ENCODE measurements around the gene ANKS3.

ANKS3 gene

DNA sequence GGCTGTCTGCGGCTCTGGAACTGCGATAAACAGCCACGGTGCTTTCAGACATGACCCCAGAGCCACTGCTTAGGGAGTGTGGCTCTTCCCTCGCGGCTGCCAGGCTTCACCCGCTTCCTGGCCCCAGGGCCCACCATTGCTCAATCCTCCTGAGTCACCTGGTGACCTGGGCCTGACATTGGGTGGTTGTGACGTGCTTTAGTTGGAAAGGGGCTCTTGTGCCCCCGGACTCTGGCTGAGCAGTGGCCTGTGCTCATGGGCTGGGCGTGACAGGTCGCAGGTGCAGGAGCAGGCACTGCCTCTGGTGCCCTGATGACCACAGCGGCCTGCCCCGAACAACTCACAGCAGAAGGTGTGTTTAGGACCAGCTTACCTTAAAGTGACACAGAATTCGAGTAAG is 49.3 kb downstream of the ANKS3 start:
- no peak for DNase-seq (ENCODE audit: low read depth in 2 of 2)

DNA sequence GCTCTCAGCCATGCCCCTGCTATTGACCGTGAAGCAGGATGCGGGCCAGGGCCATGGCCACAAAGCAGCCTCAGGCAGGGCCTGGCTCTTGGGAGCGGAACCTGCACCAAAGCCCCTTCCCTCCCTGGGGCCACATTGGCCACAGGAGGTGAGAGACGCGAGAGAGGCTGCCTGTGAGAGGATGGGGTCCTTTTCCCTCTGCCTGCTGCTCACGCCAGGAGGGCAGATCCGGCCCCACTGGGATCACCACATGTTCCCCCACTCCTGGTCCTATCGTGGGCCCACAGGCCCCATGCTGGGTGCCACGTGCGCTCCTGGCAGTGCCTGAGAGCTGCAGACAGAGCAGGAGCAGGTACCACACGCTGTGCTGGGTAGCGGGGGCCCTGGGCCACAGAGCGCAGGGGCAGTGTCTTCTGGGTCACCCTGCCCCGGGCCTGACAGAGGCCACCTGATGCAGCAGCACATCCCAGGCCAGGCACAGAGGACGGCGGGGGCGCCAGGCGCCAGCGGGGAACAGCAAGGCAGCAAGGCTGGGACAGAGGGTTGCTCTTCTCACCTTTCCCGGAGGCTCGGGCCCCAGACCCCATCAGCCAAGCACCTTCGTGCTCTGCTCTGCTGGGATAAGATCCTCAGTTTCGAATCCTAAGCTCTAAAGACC is 49.9 kb downstream of the ANKS3 start:
- no peak for DNase-seq (ENCODE audit: low read depth in 2 of 2)

DNA sequence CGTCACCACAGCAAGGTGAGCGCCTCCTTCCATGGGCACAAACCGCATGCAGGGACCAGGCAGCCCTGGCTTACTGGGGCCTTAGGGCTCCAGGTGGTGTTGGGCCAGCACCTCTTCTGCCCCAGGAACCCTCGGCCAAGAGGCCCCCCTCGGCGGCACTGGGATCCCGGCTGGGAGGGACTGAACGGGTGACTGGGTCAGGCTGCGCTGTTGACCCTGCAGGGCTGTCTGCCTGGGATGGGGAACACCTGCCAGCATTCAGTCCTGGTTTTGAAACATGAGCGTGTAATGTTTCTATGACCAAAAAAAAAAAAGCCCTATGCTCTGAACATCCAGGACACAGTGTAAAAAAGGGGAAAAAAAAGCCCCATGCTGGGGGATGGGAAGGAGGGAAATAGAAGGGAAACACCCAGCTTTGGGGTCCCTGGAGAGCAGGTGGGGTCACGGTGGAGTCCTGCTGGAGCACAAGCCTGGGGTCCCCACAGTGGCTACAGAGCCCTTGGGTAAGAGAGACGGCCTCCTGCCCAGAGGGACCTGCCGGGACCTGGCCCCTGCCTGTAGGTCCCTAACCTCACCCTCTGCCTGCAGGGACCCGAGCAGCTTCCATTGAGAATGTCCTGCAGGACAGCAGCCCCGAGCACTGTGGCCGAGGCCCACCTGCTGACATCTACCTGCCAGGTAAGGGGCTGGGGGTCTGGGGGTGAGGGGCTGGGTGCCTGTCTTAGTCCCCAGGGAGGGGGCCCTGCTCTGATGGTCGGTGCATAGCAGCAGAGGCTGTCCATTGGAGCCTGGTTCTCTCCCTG is 50.6 kb downstream of the ANKS3 start:
- no peak for DNase-seq (ENCODE audit: low read depth in 2 of 2)

DNA sequence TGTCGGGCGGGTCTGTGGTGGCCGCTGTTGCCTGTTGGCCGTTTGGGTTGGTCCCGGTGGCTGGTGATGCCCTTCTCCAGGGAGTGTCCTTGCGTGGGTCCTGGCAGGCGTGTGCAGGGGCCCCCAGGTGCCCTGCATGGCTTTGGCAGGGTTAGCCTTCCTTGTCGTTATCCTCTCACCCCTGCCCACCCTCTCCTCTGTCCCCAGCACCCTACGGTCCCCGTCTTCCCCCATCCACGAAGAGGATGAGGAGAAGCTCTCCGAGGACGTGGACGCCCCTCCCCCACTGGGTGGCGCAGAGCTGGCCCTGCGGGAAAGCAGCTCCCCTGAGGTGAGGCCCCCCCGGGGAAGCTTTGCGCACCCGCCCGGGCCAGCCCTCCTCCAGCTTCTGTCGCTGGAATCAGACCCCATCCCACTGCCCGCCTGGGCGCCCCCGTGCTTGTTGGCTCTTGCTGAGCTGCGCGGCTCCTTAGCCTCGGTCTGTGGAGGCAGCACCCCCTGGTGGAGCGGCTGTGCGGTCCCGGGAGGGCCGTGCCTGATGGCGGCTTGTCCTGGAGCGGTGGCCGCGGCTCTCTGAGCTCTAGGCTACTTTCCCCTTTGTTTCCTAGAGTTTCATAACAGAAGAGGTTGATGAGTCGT is 51.3 kb downstream of the ANKS3 start:
- no peak for DNase-seq (ENCODE audit: low read depth in 2 of 2)

DNA sequence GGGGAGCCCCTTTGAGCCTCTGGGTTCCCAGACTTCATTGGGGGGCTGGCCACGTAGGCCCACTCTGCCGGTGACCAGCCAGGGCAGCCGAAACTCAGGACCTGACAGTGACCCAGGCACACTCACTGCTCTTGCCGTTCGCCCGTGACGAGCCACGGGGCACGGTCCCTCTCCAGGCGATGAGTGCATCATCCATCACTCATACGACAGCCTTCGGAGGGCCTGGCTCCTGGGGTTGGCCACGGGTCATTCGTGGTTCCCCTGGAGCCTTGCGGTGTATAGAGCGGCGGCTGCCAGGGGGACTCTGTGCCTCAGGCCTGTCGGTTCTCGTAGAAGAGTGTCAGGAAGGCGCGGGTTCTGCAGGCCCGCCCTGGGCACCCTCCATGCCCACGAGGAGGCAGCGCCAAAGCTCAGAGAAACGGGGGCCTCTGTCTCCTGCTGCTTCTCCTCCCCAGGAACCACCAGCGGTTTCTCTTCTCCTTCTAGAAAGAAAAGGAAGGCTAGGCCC is 51.9 kb downstream of the ANKS3 start:
- no peak for DNase-seq (ENCODE audit: low read depth in 2 of 2)

DNA sequence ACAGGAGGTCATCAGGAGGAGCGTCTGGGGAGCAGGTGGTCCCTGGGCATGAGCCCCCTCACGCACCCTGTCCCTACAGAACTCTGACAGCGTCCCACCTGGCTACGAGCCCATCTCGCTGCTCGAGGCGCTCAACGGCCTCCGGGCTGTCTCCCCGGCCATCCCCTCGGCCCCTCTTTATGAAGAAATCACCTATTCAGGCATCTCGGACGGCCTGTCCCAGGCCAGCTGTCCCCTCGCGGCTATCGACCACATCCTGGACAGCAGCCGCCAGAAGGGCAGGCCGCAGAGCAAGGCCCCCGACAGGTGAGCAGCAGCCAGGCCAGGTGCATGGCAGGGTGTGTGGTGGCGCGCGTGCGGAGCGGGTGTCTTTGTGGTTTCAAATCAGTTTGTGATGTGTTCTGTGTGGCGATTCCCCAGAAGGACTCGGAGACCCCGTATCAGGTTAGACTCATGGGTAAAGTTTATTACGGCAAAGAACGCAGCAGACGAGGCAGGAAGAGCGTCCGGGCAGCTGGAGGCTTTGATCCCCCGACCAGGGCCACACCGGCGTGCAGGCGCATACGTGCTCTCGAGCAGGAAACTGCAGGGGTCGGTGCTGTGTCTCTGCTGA is 52.5 kb downstream of the ANKS3 start:
- DNase-seq (ENCODE audit: low read depth in 2 of 2): no peak

DNA sequence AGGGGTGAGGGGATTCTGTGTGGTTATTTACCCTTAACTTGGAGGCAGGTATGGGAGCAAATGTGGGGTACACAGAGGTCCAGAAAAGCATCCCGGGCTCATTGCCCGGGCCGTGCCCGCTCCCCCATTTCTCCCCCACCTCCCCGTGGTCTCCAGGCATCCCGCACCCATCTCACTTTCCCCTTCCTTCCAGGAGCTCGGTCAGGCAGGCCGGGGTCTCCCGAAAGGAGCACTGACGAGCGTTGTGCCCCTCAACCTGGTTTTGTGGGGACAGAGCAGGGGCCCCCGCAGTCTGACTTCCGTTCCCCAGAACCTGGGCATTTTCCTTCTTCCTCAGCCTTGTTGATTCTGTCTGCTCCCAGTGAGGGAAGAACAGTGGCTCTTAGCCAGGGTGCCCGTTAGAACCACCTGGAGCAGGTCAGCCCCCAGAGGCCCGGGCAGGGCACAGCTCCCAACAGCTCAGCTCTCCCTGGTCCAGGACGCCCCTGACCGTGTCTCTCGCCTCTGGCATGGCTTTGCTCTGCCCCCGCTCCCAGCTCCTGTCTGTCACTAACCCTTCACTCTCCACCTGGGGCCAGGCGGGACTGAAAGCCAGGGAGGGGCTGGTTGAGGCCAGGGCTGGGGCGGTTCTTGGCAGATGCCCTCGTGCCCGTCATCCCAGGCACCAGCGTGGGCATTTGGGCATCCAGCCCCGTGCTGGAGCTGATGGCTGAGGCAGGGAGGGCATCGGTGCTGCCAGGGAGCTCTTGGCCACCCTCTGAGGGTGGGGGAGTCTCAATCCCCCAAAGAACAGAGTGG is 53.2 kb downstream of the ANKS3 start:
- DNase-seq (ENCODE audit: low read depth in 2 of 2): no peak

DNA sequence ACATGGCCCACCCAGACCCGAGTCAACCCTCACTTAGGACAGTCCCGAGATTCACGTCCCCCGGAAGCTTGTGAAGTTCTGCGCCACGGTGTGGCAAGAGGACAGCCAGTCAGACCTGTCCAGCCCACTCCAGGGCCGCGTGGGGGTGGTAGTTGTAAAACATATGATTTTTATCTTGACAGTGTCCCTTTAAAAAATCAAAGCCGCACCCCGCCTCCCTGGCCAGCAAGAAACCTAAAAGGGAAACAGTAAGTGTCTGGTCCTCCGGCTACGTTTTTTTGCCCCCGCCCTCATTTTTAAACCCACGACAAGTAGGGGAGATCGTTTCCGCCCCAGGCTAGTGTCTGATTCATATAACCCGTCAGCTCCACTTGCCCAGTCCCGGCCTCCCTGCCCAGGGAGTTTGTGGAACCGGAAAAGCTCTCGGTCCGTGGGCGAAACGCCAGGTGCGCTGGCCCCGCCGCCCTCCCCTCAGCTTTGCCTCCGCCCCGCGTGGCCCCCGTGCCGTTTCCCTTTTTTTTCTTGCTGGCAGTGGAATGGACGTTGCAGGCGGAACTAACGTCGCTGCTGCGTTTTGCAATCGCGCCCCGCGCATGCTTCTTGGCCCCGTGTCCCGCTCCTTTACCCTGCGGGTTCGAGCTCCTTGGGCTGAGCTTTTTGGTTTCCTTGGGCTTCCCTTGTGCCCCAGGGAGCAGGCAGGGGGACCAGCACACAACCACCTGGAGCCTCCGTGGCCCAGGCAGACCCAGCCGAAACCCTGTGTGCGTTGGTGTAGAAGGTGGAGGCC is 54.0 kb downstream of the ANKS3 start:
- no peak for DNase-seq (ENCODE audit: low read depth in 2 of 2)

DNA sequence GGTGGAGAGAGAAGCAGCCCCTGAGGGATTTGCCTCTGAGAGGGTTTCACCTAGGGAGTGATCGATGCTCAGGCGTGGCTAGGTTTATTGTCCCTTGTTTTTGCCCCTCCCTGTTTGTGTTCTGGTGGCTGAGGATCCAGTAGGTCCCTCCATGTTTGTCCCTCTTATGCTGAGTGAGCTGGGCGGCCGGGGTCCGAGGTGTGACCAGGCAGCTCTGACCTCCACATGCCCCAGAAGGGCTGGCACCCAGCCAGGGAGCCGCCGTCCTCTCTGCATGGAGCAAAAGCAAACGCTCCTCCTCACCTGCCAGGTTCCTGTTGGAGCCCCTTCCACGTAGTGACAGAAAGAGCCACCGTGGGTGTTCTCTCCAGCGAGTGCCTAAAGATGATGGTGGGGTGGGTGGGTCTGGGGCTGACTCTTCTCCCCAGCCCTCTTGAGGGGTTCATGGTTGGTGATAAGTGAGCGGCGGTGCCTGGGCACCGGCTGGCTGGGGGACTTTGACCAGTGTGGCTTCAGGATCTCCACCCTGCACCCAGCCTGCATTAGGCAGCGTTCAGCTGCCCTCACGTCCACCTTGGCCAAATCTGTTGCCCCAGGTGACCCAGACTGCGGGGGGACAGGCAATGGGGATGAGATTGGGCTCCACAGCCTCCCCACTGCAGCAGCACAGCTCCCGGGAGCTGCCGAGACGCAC is 54.8 kb downstream of the ANKS3 start:
- DNase-seq (ENCODE audit: low read depth in 2 of 2): no peak

DNA sequence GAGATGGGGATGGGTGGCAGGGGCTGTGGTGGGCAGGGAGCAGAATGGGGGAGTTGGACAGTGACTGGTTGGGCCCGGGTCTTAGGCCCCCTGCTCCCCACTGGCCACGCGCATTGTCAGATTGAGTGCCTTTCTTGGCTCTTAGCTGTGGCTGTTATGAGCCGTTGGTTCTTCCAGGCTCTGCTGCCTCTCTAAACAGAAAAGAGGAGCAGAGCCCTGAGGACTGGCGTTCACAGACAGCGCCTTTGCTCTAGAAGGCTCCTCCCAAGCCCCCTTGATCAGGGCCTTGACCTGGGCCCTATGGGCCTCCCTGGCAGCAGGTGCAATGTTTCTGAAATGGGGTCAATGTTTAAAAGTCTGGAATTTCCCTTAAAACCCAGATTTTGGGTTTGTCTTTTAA is 55.5 kb downstream of the ANKS3 start:
- no peak for DNase-seq (ENCODE audit: low read depth in 2 of 2)

DNA sequence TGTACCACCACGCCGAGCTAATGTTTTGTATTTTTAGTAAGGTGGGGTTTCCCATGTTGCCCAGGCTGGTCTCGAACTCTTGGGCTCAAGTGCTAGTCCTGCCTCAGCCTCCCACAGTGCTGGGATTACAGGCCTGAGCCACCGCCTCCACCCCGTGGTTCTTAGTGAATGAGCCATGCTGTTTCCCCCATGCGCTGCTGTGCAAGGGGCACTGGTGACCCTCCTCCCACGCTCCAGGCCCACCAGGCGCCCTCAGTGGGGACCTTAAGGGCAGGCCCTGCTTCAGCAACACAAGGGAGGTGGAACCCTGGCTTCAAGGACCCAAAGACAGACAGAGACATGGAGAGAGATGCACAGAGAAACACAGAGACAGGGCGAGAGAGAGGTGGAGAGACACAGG is 56.1 kb downstream of the ANKS3 start:
- DNase-seq (ENCODE audit: low read depth in 2 of 2): no peak

DNA sequence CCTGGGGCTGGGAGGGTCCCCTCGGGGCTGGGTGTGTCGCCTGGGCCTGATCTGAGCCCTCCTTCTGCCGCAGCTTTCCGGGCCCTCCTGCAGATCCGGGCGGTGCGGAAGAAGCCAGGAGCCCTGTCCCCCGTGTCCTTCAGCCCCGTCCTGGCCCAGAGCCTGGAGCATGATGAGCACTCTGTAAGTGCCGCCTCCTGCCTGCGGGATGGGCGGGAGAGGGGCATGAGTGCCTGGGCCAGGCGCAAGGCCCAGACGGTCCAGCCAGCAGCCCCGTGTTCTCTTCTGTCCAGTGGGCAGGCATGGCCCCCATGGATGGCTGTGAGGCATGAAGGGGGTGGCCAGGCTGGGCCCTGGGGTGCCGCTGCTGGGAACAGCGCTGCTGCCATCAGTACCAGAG is 56.7 kb downstream of the ANKS3 start:
- no peak for DNase-seq (ENCODE audit: low read depth in 2 of 2)

DNA sequence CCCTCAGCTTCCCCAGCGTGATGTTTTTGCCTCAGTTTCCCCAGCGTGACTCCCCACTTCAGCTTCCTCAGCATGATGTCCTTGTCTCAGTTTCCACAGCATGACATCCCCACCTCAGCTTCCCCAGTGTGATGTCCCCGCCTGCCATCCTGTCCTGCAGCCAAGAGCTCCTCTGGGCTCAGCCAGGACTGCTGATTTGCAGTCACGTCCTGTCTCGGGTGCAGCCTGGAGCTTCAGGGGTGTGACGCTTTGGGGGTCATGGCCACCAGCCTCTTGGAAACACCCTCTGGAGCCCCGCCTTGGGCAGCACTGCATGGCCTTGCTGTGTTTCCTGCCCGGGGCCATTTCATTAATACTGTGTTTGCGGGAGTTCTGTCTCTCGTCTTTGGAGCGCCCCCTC is 57.2 kb downstream of the ANKS3 start:
- DNase-seq (ENCODE audit: low read depth in 2 of 2): no peak

DNA sequence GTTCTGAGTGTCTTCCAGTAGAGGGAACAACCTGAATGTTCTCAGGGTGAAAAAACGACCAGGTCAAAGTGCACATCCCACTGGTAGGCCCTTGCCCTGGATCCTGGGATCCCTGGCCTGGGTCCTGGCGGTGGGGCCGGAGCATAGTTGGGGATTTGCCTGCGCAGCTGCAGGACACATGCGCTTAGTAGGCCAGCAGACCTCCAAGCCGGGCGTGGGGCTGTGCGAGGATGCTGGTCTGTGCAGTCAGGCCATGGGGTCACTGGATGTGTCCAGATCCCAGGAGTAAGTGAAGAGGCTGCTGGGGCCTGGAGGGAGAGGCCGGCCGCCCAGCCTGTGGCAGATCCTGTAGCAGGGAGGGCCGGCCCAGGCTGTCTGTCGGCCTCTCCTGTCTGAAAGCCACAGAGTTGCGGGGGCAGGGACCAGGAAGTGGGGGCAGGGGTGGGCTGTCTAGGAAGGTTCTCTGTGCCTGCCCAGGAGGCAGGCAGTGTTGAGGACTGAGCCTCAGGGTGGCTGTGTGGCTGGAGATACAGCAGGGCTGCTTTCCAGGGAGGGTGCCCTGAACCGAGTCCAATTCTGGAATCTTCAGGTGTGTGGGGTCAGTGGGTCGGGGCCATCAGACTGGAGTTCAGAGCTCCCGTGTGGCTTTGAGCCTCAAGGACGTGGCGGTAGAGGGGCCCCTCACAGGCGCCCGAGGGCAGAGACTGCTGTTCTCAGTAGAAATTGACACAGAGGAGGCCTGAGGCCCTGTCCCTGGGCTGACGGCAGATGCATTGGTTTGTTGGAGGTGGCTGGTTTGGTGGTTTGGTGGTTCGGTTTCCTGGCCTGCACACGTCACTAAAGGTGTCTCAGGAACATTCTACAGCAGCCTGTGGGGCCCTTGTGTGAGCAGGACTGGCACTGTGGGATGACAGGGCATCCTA is 57.9 kb downstream of the ANKS3 start:
- DNase-seq (ENCODE audit: low read depth in 2 of 2): no peak

DNA sequence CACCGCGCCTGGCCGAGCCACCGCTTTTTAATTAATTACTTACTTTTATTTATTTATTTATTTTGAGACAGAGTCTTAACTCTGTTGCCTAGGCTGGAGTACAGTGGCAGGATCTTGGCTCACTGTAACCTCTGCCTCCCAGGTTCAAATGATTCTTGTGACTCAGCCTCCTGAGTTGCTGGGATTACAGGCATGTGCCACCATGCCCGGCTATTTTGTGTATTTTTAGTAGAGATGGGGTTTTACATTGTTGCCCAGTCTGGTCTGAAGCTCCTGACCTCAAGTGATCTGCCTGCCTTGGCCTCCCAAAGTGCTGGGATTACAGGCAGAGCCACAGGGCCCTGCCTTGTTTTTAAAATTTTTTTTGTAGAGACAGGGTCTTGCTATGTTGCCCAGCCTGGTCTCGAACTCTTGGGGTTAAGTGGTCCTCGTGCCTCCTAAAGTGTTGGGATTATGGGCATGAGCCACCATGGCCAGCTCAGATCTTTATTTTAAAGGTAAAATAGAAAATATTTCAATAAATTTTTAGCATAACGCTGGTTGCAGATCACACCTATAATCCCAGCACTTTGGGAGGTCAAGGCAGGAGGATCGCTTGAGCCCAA is 59.0 kb downstream of the ANKS3 start:
- no peak for DNase-seq (ENCODE audit: low read depth in 2 of 2)

DNA sequence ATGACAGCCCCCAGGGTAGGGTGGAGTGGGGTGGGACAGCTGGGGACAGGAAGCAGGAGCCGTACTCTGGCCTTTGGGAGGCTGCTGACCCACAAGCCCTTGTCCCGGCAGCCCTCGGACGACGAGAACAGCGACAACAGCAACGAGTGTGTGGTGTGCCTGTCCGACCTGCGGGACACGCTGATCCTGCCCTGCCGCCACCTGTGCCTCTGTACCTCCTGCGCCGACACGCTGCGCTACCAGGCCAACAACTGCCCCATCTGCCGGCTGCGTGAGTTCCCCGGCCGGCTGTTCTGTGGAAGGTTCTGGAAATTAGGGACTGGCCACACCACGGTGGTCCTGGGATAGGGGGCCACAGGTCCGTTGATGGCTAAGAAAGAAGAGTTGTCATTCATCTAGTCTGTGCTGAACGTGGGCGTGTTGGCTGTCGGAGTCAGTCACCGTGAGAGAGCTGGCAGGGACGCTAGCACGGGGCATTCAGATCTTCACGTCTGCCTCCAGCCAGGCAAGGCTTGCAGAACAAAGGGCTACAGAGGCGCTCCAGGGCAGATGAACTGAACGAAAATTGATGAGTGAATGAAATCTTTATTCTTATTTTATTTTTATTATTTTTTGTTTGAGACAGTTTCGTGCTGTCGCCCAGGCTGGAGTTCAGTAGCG is 60.6 kb downstream of the ANKS3 start:
- no peak for DNase-seq (ENCODE audit: low read depth in 2 of 2)

DNA sequence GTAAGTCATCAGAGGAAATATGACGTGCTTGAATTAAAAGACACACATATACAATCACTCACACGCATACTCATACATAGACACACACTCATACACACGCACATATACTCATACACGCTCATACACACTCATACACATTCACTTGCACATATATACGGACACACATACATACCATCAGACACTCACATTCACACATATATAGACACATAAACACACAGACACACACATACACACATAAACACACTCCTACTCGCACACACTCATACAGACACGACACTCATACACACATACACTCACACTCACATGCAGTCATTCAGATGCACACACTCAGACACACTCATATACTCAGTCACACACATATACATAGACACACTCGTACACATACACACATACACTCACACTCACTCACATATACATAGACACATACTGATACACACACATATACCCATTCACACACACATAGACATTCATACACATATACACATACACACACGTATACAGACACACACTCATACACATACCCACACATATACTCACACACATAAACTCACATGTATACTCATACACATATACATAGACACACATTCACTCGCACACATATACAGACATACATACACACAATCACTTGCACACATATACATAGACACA is 65.6 kb downstream of the ANKS3 start:
- DNase-seq (ENCODE audit: low read depth in 2 of 2): no peak

Data from fibroblast of skin of left quadriceps (primary cell).